Right forelimb (tissue), 1 donor: ENCODE data around the gene ZNF341.
A peak's percentile ranks its signal among the peaks of the same experiment; 100 is the strongest.

Source experiments
- DNase-seq: peaks from one replicate; pipeline ENCODE4 v3.0.0-alpha.2; 2018

ZNF341 gene

DNA sequence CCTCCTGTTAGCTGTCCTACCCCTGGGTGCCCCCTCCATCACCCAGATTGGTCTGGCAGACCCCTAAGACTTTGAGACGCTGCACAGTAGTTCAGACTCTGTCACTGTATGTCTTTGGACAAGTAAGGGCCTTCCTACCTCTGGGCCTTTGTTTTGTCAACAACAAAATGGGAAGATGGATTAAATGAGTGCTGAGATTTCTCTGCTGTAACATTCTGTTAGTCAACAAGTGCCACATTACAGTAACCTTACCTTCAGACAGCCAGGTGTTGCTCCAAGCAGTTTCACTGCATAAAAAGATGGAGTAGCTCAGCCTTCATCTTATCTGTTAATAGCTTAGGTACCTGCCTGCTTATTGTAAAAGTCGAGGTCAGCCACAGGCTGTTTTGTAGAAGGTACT, 95.3 kb downstream of the ZNF341 start:
- no peak for DNase-seq

DNA sequence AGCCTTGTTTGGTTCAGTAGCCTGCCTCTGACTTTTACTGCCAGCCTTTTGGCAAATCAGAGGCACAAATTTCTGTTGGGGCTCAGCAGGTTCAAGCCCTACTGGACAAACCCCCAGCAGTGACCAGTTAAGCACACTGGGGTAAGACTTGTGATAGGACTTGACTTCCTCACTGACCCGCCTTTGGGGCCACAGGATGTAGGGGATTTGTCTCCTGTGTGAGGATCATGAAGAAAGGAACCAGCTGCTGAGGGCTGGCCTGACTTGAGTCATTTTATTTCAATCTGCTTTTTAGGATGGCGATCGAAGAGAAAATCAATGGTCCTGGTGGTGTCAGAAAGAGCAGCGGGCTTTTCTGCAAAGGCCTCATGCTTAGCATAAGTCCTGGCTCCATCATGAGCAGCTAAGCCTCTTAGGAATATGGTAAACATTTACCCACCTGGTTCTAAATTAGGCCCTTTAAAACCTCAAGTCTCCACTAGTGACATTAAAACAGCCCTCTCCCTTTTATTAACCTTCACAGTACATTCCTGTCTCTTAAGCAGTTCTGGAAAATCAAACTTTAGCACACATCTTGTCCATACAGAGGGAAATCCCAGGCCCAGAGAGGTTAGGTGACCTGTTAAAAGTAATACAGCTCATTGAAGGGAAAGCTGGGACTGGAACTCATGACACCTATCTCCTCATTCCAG, 96.0 kb downstream of the ZNF341 start:
- no peak for DNase-seq

DNA sequence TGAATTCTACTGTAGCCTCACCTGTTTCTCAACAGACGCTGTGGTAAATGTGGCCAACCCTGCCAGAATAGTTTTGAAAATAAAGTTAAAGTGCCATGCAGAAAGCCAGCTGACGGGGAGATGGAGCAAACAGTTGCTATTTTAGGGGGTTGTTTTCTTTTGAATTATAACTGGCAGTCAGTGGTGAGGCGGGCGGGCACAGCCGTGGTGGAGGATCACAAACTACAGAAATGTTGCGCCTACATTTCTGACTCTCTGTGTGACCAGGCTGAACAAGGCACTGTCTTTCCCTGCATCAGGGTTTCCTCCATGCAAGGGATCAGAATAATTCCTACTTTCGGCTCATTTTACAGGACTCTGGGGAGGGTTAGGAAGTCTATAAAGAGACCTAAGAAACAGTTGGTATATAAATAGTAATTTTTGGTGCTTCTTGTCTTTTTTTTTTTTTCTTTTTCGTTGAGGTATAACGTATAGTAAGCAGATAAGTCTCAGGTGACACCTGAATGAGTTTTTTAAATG, 96.6 kb downstream of the ZNF341 start:
- no peak for DNase-seq

DNA sequence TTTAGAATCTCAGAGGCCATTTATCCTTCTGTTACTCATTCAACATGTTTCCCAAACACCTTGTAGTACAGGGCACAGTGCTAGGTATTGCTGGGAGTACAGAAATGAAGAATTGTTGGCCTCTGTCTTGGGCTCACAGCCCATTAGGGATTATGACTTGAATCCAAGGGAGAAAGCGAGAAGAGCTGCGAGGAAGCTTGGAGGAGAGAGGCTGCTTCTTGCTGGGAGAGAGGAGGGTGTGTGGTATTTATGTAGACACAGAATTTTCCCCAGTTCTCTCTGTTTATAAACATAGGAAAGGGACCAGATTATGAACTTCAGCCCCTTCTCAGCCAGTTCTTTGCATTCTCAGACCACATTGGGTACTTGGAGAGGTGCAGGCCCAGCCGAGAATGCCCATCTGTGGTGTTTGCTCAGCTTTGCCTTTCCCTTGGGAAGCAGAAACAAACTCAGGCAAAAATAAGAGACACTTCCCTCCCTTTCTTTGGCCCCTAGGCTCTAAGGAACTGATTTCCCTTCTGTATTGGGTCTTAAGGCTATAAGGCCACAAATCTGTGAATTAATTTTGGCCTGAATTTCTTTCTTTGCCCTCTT, 97.3 kb downstream of the ZNF341 start:
- DNase-seq = no peak

DNA sequence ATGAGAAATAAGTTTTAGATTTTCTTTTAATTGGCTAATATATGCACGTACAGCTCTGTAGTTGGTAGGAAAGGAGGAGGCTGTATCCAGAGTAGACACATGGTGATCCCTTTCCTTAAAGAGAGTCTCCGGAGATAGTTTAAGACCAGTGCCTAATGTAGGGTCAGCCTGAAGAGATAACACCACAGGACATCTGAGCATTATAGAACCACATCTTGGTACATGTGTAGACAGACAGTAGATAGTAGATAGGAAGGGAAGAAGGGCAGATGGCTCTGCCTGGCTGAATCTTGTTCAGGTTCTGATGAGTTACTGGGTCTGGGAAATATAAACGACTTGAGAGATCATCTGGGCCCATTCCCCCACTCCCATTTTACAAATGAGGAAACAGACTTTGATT, 97.8 kb downstream of the ZNF341 start:
- no peak for DNase-seq

DNA sequence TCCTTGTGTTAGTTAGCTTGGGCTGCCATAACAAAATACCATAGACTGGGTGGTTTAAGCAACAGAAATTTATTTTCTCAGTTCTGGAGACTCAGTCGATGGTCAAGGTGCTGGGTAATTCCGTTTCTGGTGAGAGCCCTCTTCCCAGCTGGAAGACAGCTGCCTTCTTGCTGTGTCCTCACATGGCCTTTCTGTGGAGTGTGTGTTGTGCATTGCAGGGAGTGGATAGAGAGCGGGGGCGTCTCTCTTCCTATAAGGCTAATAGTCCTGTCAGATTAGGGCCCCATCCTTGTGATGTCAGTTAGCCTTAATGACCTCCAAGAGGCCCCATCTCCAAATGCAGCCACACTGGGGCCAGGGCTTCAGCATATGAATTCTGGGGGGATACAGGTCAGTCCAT, 98.6 kb downstream of the ZNF341 start:
- no peak for DNase-seq

DNA sequence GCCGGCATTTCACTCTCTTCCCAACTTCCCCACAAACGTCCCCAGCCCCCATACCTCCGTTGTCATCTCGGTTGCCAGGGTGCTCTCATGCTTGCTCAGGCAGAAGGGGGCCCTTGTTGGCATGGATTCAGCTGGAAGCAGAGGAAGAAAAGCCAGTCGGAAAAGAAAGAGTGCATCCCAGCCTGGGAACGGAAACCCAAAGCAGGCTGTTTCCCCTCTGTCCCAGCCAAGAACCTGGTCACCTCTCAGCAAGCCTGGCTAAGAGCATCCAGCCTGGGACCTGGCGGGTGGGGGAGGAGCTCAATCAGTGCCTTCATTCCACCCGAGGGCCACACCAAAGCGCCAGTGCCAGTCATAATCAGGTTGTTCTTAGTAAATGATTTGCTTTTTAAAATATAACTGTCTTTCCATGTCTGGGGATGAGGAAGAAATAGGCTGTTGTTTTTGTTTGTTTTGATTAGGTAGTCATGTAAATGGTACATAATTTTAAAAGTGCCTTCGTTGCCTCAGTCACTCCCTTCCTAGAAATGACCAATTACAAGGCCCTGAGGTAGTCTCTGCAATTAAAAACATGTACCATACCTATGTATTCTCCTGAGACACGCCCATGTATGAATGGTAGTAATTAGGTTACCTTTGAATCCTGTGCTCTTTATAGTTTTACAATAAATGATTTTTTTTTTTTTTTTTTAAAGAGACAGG, 100.5 kb downstream of the ZNF341 start:
- peak; percentile 64 for DNase-seq

DNA sequence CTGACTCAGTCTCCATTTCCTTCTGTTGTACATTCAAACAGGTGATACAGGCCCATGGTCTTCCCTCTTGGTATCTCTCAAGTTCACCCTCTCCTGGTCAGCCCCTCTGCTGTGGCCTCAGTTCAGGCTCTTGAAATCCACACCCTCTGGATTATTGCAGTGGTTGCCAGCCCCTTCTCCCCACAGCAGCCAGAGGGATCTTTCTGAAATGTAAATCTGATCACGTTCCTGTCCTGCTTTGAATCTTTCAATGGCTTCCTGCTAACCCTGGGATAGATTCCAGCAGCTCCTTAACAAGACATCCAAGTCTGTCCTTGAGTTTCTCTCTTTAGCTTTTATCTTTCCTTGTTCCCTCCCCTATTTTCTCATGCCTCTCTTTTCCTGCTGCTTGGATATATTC, 101.5 kb downstream of the ZNF341 start:
- DNase-seq = no peak

DNA sequence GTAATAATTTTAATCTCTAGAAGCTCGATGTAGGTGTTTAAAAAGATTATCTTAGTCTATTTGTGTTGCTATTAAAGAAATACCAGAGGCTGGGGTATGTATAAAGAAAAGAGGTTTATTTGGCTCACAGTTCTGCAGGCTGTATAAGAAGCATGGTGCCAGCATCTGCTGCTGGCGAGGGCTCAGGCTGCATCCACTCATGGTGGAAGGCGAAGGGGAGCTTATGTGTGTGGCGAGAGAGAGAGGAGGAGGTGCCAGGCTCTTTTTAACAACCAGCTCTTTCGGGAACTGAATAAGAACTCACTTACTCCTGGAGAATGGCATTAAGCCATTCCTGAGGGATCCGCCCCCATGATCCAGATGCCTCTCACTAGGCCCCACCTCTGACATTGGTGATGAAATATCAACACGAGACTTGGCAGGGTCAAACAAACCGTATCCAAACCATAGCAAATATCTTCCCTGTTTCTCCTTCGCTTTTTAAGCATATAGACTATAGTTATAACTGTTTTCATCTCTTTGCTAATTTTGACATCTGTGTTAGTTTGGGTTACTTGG, 103.9 kb downstream of the ZNF341 start:
- DNase-seq = no peak

DNA sequence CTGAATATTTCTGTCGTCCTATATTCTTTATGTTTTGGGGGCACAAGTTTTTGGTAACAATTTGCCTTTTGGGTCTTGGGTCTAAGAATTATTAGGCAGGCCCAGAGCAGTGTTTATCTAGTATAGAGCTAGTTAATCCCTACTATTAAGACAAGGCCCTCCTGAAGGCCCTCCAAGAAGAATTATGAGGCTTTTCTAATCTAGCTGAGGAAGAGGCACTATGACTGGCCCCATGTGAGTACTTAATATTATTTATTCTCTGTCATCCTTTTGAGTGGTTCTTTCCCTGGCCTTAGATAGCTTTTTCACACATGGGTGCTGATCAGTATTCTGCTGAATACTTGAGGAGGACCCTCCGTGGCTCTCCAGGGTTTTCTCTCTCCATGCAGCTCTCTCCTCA, 104.5 kb downstream of the ZNF341 start:
- DNase-seq = no peak

DNA sequence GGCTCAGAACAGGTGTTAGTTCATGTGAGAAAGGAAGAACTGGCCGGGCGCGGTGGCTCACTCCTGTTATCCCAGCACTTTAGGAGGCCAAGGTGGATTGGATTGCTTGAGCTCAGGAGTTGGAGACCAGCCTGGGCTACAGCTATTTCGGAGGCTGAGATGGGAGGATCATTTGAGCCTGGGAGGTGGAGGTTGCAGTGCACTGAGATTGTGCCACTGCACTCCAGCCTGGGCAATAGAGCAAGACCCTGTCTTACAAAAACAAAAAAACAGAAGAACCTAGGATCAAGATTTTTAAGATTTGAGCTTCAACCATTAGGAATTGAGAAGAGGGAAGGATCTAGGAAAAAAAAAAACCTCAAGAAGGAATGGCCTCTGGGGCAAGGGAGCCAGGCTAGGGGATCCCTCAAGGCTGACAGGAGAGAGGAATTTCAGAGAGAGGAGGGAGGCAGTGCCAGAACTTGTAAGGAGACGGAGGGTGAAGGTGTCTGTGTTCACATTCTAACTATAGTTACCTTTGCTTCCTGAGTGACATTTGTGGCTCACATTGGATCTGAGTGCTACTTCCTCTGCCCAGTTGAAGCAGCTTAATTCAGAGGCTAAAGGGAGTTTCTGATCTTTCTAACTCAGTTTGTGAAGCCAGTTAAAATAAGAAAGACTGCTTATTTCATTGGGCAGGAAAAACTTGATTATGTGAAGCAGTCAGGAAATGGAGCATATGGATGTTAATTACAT, 105.5 kb downstream of the ZNF341 start:
- no peak for DNase-seq

DNA sequence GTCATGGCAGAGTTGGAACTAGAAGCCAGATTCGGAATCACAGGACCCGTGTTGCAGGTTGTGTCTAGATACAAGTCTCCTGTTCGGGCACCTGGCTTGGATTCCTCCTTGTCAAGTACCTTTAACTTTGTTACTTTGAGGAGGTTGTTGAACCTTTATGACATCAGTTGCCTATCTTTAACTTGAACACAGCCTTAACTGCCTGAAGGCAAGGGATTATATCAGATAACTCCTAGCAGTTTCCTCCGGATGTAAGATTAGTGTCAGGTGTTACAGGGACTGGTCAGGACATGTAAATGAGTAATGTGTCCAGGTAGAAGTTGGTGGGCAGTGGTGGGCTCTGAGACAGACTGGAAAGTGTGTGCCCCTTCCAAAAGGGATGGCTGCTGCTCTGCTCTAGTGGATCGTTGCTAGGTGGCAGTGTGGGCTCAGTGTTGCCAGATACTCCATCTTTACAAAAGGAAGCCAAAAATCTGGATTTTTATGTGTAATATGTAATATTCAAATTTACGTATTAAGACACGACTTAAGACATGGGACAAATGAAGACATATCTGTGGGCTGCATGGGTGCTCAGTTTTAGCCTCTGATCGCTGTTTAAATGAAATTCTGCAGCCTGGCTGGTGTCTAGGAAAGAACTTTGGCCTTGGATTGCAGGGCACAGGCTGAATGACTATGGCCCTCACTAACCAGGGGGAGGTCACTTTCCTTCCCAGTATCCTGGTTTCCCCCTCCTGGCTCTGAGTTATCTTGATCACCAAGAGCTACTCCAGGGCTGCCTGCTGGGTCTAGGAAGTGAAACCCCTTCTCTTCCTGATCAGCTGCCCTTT, 106.5 kb downstream of the ZNF341 start:
- DNase-seq = no peak

DNA sequence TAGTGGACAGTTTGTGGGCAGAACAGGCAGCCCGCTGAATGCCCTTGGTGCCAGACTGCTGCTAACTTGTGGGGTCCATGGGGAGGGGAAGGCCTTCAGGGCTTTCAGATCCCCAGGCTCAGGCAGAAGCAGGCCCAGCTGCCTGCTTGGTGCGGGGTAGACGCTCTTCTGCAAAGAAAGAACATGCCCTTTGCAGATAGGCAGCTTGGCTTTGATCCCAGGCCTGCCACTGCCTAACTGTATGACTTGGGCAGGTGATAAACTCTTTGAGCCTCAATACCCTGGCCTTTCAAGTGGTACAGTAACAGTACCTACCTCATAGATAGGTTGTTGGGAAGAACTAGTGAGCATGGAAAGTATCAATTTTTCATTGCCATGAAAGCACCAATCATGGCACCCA, 107.8 kb downstream of the ZNF341 start:
- DNase-seq = no peak

DNA sequence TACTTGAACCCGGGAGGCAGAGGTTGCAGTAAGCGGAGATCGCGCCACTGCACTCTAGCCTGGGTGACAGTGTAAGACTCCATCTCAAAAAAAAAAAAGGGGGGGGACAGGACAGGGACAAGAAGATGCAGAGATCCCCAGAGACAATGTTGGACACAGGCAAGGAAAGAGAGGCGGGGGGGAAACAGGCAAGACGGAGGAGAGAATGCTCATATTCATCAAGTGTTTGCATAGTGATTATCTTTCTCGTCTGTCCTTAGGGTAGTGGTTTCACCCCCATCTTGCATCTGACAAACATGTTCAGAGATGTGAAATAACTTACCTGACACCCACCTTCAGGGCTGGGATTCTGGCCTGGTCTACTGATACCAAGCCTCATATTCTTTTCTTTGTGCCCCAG, 108.4 kb downstream of the ZNF341 start:
- no peak for DNase-seq

DNA sequence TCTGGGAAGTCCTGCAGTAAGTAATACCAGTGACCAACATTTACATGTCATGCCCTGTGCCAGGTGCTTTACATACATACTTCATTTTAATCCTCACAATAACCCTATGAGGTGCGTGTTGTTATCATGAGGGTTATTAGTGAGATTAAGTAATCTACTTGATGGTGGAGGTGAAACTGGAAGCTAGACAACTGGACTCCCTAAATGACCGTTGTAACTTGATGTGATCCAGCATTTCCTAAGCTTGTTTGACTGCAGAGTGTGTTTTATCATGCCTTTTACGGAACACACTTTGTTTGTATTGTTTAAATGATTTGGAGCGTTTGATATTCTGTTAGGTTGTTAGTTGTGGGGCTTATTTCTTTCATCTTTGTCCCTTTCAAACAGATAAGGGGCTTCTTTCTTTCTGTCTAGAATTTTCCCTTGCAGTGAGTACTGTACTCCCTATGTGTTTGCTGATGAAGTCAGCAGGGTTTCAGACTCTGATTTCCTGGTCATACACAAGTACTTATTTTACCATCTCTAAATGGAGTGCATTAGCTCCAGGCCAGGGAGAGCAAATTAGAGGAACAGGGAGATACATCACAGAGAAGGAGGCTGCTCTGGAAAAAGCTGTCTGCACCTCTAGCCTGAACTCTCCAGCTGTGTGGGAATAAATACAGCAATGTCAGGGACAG, 109.1 kb downstream of the ZNF341 start:
- DNase-seq = no peak

DNA sequence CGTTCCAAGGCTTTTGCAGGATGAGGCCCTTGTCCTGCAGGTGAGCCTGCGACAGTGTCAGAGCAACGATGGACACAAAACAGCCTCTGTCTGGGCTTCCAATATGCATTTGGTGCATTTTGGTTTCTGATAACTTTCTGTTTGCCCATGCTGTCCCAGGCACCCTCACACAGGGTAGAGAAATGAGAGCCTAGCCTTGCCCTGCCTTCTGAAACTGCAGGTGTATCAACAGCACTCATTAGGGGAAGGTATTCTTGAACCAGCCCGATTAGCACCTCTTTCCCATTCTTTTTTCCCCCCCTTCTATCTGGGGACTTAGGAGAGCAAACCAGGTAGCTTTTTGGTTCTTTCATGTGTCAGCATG, 109.6 kb downstream of the ZNF341 start:
- DNase-seq = no peak
